Measurements from ENCODE around the gene ATXN8OS. TPM values are rescaled to one million over a fixed set of nuclear protein-coding genes. Genes with fewer than 3 reads are reported as not detected.
"Not testable (repeated sequence)": the region's sequence is repeated elsewhere in the genome, so short reads cannot be mapped to it uniquely, and the experiment has no call there.

Gene ATXN8OS
- total RNA-seq, 5 donors from 2014 or later (not counting 1 experiment from before 2014, with no cell fraction given), result not detected

DNA sequence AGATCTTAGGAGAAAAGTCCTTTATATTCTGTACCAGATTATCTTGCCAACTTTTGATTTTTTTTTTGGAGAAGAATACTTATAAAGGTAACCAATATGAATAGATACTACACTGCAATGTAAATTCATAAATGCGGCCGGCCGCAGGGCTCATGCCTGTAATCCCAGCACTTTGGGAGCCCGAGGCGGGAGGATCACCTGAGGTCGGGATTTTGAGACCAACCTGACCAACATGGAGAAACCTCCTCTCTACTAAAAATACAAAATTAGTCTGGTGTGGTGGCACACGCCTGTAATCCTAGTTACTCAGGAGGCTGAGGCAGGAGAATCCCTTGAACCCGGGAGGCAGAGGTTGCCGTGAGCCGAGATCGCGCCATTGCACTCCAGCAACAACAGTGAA is 35.0 kb downstream of the ATXN8OS start:
- H3K36me3 Mint-ChIP-seq; H3K27ac Mint-ChIP-seq; H3K4me3 Mint-ChIP-seq; H3K4me3 ChIP-seq (ENCODE audit: control insufficient read depth in 1 of 2, extremely low read depth in 1 of 2, low read length in 1 of 2); H3K27ac ChIP-seq (ENCODE audit: low read length); H3K27me3 Mint-ChIP-seq; H3K27me3 ChIP-seq (replicated peaks in 1 of 2; ENCODE audit: control insufficient read depth in 2 of 2, extremely low read depth in 1 of 2, insufficient read depth in 2 of 2, low read length in 1 of 2); ATAC-seq (replicated peaks in 1 of 4); H3K4me1 ChIP-seq (ENCODE audit: control insufficient read depth in 1 of 2, extremely low read depth in 1 of 2, insufficient read depth in 2 of 2, low read length in 2 of 2); H3K9me3 ChIP-seq; H3K4me1 Mint-ChIP-seq; DNase-seq; CTCF ChIA-PET; POLR2A ChIA-PET; H3K9me3 Mint-ChIP-seq; H3K36me3 ChIP-seq (ENCODE audit: control insufficient read depth in 2 of 2, extremely low read depth in 1 of 2, insufficient read depth in 1 of 2, low read length in 1 of 2): not testable (repeated sequence)
- 79% methylated on average over 8 of the region's 12 CpGs for WGBS (ENCODE audit: insufficient coverage)

DNA sequence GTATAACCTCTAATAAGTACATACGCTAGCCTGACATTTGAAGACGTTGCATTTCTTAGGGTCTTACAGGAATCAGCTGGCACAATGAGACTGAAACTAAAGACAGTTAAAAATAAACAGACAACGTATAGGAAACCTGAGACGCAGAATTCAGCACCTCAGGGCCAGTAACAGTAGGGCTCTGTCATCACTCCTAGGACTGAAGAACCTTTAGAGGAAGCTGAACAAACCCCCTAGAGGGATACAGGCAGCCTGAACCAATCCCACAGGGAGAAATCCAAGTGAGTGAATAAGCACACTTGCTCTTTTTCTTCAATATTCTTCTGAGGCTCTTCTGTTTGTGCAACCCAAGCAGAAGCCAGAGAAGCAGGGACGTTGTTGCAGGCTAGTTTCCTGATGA is 54.5 kb downstream of the ATXN8OS start:
- ChIA-PET POLR2A (no interaction called here), CTCF (no interaction called here)
- peaks cover 3 to 17% (median 9%) of the 10 kb centered on the region in 3 donors for H3K9me3 Mint-ChIP-seq
- H3K4me1 Mint-ChIP-seq, result no peaks in the 10 kb centered on the region
- Histone ChIP-seq H3K4me3 (ENCODE audit: control insufficient read depth in 1 of 2, extremely low read depth in 1 of 2, low read length in 1 of 2) (no peak overlapping the region), H3K9me3 (peaks cover 2% of the 10 kb centered on the region), H3K36me3 (ENCODE audit: control insufficient read depth in 2 of 2, extremely low read depth in 1 of 2, insufficient read depth in 1 of 2, low read length in 1 of 2) (no peaks in the 10 kb centered on the region), H3K4me1 (ENCODE audit: control insufficient read depth in 1 of 2, extremely low read depth in 1 of 2, insufficient read depth in 2 of 2, low read length in 2 of 2) (no peaks in the 10 kb centered on the region), H3K27me3 (replicated peaks in 1 of 2; ENCODE audit: control insufficient read depth in 2 of 2, extremely low read depth in 1 of 2, insufficient read depth in 2 of 2, low read length in 1 of 2) (no peaks in the 10 kb centered on the region), H3K27ac (ENCODE audit: low read length) (no peak overlapping the region)
- no peaks in the 10 kb centered on the region for H3K36me3 Mint-ChIP-seq
- no peak for DNase-seq
- 74% methylated on average over 4 of the region's 5 CpGs for WGBS (ENCODE audit: insufficient coverage)
- H3K4me3 Mint-ChIP-seq, result no peak overlapping the region
- ATAC-seq (replicated peaks in 1 of 4), result no peak
- no peaks in the 10 kb centered on the region for H3K27me3 Mint-ChIP-seq
- H3K27ac Mint-ChIP-seq, result no peak overlapping the region

DNA sequence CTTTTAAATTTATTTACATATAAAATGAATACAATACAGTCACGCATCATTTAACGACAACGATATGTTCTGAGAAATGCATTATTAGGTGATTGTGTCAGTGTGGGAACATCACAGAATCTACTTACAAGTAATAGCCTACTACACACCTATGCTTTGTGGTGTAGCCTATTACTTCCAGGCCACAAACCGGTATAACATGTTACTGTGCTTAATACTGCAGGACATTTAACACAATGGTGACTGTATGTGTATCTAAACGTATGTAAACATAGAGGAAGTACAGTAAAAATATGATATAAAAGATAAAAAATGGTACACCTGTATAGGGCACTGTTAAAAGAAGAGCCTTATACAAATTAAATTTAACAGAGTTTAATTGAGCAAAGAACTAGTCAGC is 63.1 kb downstream of the ATXN8OS start:
- ChIA-PET CTCF (no interaction called here), POLR2A (no interaction called here)
- no peaks in the 10 kb centered on the region for H3K27me3 ChIP-seq (replicated peaks in 1 of 2; ENCODE audit: control insufficient read depth in 2 of 2, extremely low read depth in 1 of 2, insufficient read depth in 2 of 2, low read length in 1 of 2)
- no peaks in the 10 kb centered on the region for H3K4me1 Mint-ChIP-seq
- DNase-seq (no peak), ATAC-seq (replicated peaks in 1 of 4) (no peak)
- no CpG with 5 or more reads among the region's 5 CpGs for WGBS (ENCODE audit: insufficient coverage)
- H3K9me3 Mint-ChIP-seq, result peaks cover 14 to 31% (median 17%) of the 10 kb centered on the region in 3 donors
- H3K4me3 Mint-ChIP-seq, result no peak overlapping the region
- H3K9me3 ChIP-seq, result no peaks in the 10 kb centered on the region
- no peaks in the 10 kb centered on the region for H3K4me1 ChIP-seq (ENCODE audit: control insufficient read depth in 1 of 2, extremely low read depth in 1 of 2, insufficient read depth in 2 of 2, low read length in 2 of 2)
- H3K27ac Mint-ChIP-seq, result no peak overlapping the region
- no peaks in the 10 kb centered on the region for H3K27me3 Mint-ChIP-seq
- no peaks in the 10 kb centered on the region for H3K36me3 Mint-ChIP-seq
- no peaks in the 10 kb centered on the region for H3K36me3 ChIP-seq (ENCODE audit: control insufficient read depth in 2 of 2, extremely low read depth in 1 of 2, insufficient read depth in 1 of 2, low read length in 1 of 2)
- no peak overlapping the region for H3K4me3 ChIP-seq (ENCODE audit: control insufficient read depth in 1 of 2, extremely low read depth in 1 of 2, low read length in 1 of 2)
- H3K27ac ChIP-seq (ENCODE audit: low read length), result no peak overlapping the region

DNA sequence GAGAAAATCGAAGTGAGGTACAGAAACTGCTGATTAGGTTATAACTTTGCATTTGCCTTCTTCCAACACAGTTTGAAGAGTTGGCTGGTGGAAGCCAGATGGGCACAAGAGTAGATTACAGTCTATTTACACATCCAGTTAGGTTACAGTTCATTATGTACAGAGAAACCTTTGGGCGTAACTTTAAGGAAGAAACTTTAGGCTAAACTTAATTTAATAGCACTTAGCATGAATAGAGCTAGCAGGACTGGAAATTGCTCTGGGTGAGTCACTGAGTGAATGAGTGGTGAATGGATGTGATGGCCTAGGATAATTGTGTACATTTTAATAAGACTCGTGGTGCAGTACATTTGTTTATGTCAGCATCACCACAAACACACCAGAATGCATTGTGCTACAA is 63.5 kb downstream of the ATXN8OS start:
- no peaks in the 10 kb centered on the region for H3K27me3 Mint-ChIP-seq
- no peak overlapping the region for H3K4me3 Mint-ChIP-seq
- no peaks in the 10 kb centered on the region for H3K4me1 ChIP-seq (ENCODE audit: control insufficient read depth in 1 of 2, extremely low read depth in 1 of 2, insufficient read depth in 2 of 2, low read length in 2 of 2)
- no peaks in the 10 kb centered on the region for H3K36me3 Mint-ChIP-seq
- ChIA-PET POLR2A (no interaction called here), CTCF (no interaction called here)
- no peaks in the 10 kb centered on the region for H3K27me3 ChIP-seq (replicated peaks in 1 of 2; ENCODE audit: control insufficient read depth in 2 of 2, extremely low read depth in 1 of 2, insufficient read depth in 2 of 2, low read length in 1 of 2)
- no peak for ATAC-seq (replicated peaks in 1 of 4)
- no peaks in the 10 kb centered on the region for H3K4me1 Mint-ChIP-seq
- H3K9me3 Mint-ChIP-seq, result peaks cover 14 to 31% (median 18%) of the 10 kb centered on the region in 3 donors
- no peak for DNase-seq
- H3K9me3 ChIP-seq, result no peaks in the 10 kb centered on the region
- H3K4me3 ChIP-seq (ENCODE audit: control insufficient read depth in 1 of 2, extremely low read depth in 1 of 2, low read length in 1 of 2), result no peak overlapping the region
- H3K27ac Mint-ChIP-seq, result no peak overlapping the region
- no peaks in the 10 kb centered on the region for H3K36me3 ChIP-seq (ENCODE audit: control insufficient read depth in 2 of 2, extremely low read depth in 1 of 2, insufficient read depth in 1 of 2, low read length in 1 of 2)
- H3K27ac ChIP-seq (ENCODE audit: low read length), result no peak overlapping the region
- no CpG with 5 or more reads among the region's 3 CpGs for WGBS (ENCODE audit: insufficient coverage)

DNA sequence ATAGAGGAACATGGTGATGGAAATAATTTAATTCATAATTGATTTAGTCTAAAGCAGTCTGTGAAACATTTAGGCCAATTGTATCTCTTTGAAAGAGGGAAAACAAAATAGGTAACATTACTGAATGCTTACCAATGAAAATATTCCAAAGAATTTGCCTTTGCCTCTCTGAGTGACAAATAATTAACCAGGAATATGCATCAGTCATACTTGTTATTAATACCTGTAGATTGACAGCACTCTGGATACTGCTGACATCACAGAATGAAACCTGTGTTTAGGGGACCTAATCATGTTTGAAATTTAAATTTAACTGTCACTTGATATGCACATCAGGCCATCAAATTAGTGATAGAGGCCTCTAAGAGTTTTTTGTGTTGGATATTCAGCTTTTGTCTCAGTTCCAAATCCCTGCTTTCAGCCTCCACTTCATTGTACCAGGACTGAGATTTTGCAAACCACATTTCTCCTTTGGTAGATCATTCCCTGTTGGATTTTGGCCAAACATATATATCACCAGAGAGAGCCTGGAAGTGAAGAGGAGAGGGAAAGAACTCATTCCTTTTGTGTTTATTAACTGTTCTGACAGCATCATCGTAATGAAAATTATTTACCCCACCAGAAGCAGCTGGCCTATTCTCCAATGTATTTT is 65.4 kb downstream of the ATXN8OS start:
- DNase-seq (no peak), ATAC-seq (replicated peaks in 1 of 4) (no peak)
- WGBS (ENCODE audit: insufficient coverage), result no CpG with 5 or more reads among the region's 1 CpG
- Mint-ChIP-seq H3K9me3 (peaks cover 18 to 34% (median 23%) of the 10 kb centered on the region in 3 donors), H3K36me3 (no peaks in the 10 kb centered on the region), H3K27ac (no peak overlapping the region), H3K27me3 (no peaks in the 10 kb centered on the region), H3K4me3 (no peak overlapping the region), H3K4me1 (no peaks in the 10 kb centered on the region)
- CTCF ChIA-PET, result no interaction called here
- POLR2A ChIA-PET, result no interaction called here
- H3K4me1 ChIP-seq (ENCODE audit: control insufficient read depth in 1 of 2, extremely low read depth in 1 of 2, insufficient read depth in 2 of 2, low read length in 2 of 2), result no peaks in the 10 kb centered on the region
- H3K27me3 ChIP-seq (replicated peaks in 1 of 2; ENCODE audit: control insufficient read depth in 2 of 2, extremely low read depth in 1 of 2, insufficient read depth in 2 of 2, low read length in 1 of 2), result no peaks in the 10 kb centered on the region
- no peak overlapping the region for H3K27ac ChIP-seq (ENCODE audit: low read length)
- no peaks in the 10 kb centered on the region for H3K36me3 ChIP-seq (ENCODE audit: control insufficient read depth in 2 of 2, extremely low read depth in 1 of 2, insufficient read depth in 1 of 2, low read length in 1 of 2)
- H3K9me3 ChIP-seq, result no peaks in the 10 kb centered on the region
- no peak overlapping the region for H3K4me3 ChIP-seq (ENCODE audit: control insufficient read depth in 1 of 2, extremely low read depth in 1 of 2, low read length in 1 of 2)

DNA sequence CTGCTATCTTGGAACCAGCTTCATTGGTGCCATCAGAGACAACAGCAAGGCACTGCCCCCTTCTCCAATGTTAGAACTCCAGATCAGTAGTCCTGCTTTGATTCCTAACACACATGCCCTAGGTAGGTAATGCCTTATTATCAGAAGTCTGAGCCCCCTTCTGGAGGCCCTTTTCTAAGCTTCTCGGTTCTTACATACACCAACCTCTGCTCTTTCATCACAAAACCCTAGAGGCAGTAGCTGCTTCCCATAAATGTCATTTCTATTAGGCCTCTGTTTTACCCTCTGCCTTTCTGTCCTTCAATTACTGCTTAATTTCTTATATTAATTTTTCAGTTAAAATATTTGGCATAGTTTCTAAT is 66.0 kb downstream of the ATXN8OS start:
- H3K27me3 ChIP-seq (replicated peaks in 1 of 2; ENCODE audit: control insufficient read depth in 2 of 2, extremely low read depth in 1 of 2, insufficient read depth in 2 of 2, low read length in 1 of 2), result no peaks in the 10 kb centered on the region
- no peak overlapping the region for H3K27ac ChIP-seq (ENCODE audit: low read length)
- DNase-seq, result no peak
- Mint-ChIP-seq H3K27ac (no peak overlapping the region), H3K4me3 (no peak overlapping the region), H3K27me3 (no peaks in the 10 kb centered on the region), H3K36me3 (no peaks in the 10 kb centered on the region), H3K9me3 (peaks cover 14 to 29% (median 19%) of the 10 kb centered on the region in 3 donors), H3K4me1 (no peaks in the 10 kb centered on the region)
- H3K4me3 ChIP-seq (ENCODE audit: control insufficient read depth in 1 of 2, extremely low read depth in 1 of 2, low read length in 1 of 2), result no peak overlapping the region
- no peaks in the 10 kb centered on the region for H3K9me3 ChIP-seq
- ChIA-PET POLR2A (no interaction called here), CTCF (no interaction called here)
- WGBS (ENCODE audit: insufficient coverage), result no CpG with 5 or more reads among the region's 1 CpG
- no peak for ATAC-seq (replicated peaks in 1 of 4)
- H3K4me1 ChIP-seq (ENCODE audit: control insufficient read depth in 1 of 2, extremely low read depth in 1 of 2, insufficient read depth in 2 of 2, low read length in 2 of 2), result no peaks in the 10 kb centered on the region
- no peaks in the 10 kb centered on the region for H3K36me3 ChIP-seq (ENCODE audit: control insufficient read depth in 2 of 2, extremely low read depth in 1 of 2, insufficient read depth in 1 of 2, low read length in 1 of 2)

DNA sequence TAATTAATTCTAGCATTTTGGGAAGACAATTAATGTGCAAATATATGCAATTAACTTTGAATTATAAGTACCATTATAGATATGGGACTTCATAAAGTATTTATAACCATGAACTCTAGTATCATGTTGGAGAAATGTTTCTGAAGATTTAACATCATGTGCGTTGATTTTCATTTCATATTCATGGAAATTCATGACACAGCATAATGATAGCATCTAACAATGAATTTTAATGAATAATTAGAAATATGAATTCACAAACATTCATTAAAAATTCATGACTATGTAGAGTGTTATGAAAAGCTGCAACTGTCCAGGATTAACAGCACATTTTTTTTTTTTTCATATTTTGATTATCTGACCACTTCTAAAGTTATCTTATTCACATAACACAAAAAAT is 70.7 kb downstream of the ATXN8OS start:
- Mint-ChIP-seq H3K9me3 (peaks cover 13 to 29% (median 16%) of the 10 kb centered on the region in 3 donors), H3K4me1 (no peaks in the 10 kb centered on the region), H3K27ac (no peak overlapping the region), H3K27me3 (no peaks in the 10 kb centered on the region), H3K36me3 (no peaks in the 10 kb centered on the region), H3K4me3 (no peak overlapping the region)
- Histone ChIP-seq H3K27me3 (replicated peaks in 1 of 2; ENCODE audit: control insufficient read depth in 2 of 2, extremely low read depth in 1 of 2, insufficient read depth in 2 of 2, low read length in 1 of 2) (no peaks in the 10 kb centered on the region), H3K9me3 (peaks cover 2% of the 10 kb centered on the region), H3K4me1 (ENCODE audit: control insufficient read depth in 1 of 2, extremely low read depth in 1 of 2, insufficient read depth in 2 of 2, low read length in 2 of 2) (no peaks in the 10 kb centered on the region), H3K4me3 (ENCODE audit: control insufficient read depth in 1 of 2, extremely low read depth in 1 of 2, low read length in 1 of 2) (no peak overlapping the region), H3K27ac (ENCODE audit: low read length) (no peak overlapping the region), H3K36me3 (ENCODE audit: control insufficient read depth in 2 of 2, extremely low read depth in 1 of 2, insufficient read depth in 1 of 2, low read length in 1 of 2) (no peaks in the 10 kb centered on the region)
- WGBS (ENCODE audit: insufficient coverage), result no CpG with 5 or more reads among the region's 1 CpG
- DNase-seq, result no peak
- POLR2A ChIA-PET, result no interaction called here
- ATAC-seq (replicated peaks in 1 of 4), result no peak
- CTCF ChIA-PET, result no interaction called here
